Activated B cell treated with CpG ODN at 0.5 μM for 24 hours (primary cell): Measurements from ENCODE around the gene JDP2. TPM values are rescaled to one million over a fixed set of nuclear protein-coding genes. Genes with fewer than 3 reads are reported as not detected.

Experiments used
- ATAC-seq: fragments of 200-7000 bp; cut with Tn5 transposase; one replicate; pipeline ENCODE4 v1.10.0; 2021; ENCODE audit warnings: low read depth, mild to moderate bottlenecking, moderate library complexity
- CTCF ChIA-PET: fragments of 350-600 bp; sonication (Branson Sonifier 250); formaldehyde crosslinking; loops from one replicate; lab custom pipeline; 2021; ENCODE audit warnings: antibody characterized with exemption; lab: Charles Lee
- POLR2A ChIA-PET: fragments of 350-600 bp; sonication (Branson Sonifier 250); formaldehyde crosslinking; loops from one replicate; lab custom pipeline; 2021; ENCODE audit warnings: antibody characterized with exemption; lab: Charles Lee
- DNase-seq: peaks from one replicate; pipeline ENCODE4 v3.0.0; 2022
- H3K27ac Mint-ChIP-seq: one replicate; pipeline ENCODE4 v1.8.0; 2020; ENCODE audit warnings: mixed read lengths
- H3K27me3 Mint-ChIP-seq: one replicate; pipeline ENCODE4 v1.8.0; 2021; ENCODE audit warnings: mixed read lengths
- H3K36me3 Mint-ChIP-seq: one replicate; pipeline ENCODE4 v1.8.0; 2021; ENCODE audit warnings: low read depth, mixed read lengths
- H3K4me1 Mint-ChIP-seq: one replicate; pipeline ENCODE4 v1.8.0; 2021; ENCODE audit warnings: mixed read lengths
- H3K4me3 Mint-ChIP-seq: one replicate; pipeline ENCODE4 v1.8.0; 2020; ENCODE audit warnings: mild to moderate bottlenecking, mixed read lengths
- H3K9me3 Mint-ChIP-seq: one replicate; pipeline ENCODE4 v1.8.0; 2020; ENCODE audit warnings: mixed read lengths
- intact Hi-C: fragments of 100-400 bp; cut with micrococcal nuclease; formaldehyde crosslinking; loops from one replicate; pipeline ENCODE4 v1.15.1; 2024
- total RNA-seq: library from RNA; stranded (reverse); gene quantifications from 2 replicates; pipeline ENCODE4 v1.2.3, GENCODE V29; 2022
- TF ChIP-seq, protein P1 (sequence below): fragments of 200-600 bp; IDR thresholded peaks from one replicate; pipeline ENCODE4 v1.8.0; 2022; ENCODE audit warnings: antibody characterized with exemption, mild to moderate bottlenecking

JDP2 gene
- total RNA-seq, 1 donor from 2014 or later, result 21.2 TPM

GRCh38 chr14:75428230-75429104 lies 645 bp downstream of the JDP2 start:
- peaks cover 14% of the 10 kb centered on the region for H3K36me3 Mint-ChIP-seq
- ATAC-seq (peak; percentile 29), DNase-seq (peak; percentile 33)
- H3K4me3 Mint-ChIP-seq, result peak overlapping the region; percentile 79
- TF ChIP-seq, protein P1, sequence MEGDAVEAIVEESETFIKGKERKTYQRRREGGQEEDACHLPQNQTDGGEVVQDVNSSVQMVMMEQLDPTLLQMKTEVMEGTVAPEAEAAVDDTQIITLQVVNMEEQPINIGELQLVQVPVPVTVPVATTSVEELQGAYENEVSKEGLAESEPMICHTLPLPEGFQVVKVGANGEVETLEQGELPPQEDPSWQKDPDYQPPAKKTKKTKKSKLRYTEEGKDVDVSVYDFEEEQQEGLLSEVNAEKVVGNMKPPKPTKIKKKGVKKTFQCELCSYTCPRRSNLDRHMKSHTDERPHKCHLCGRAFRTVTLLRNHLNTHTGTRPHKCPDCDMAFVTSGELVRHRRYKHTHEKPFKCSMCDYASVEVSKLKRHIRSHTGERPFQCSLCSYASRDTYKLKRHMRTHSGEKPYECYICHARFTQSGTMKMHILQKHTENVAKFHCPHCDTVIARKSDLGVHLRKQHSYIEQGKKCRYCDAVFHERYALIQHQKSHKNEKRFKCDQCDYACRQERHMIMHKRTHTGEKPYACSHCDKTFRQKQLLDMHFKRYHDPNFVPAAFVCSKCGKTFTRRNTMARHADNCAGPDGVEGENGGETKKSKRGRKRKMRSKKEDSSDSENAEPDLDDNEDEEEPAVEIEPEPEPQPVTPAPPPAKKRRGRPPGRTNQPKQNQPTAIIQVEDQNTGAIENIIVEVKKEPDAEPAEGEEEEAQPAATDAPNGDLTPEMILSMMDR, result no peak
- peaks cover 37% of the 10 kb centered on the region for H3K4me1 Mint-ChIP-seq
- H3K27ac Mint-ChIP-seq, result no peak overlapping the region
- ChIA-PET POLR2A (interaction anchor here (0.6 to 2.6 kb wide), 7 partner anchors 12 to 121 kb away, joined by 3 to 9 read pairs (median 5); partner anchors contain the start of gene BATF), CTCF (no interaction called here)
- intact Hi-C loops, result loop anchor here (5.0 kb wide), 1 partner anchor 59 kb away; no protein-coding TSS in a partner anchor
- H3K27me3 Mint-ChIP-seq, result no peaks in the 10 kb centered on the region
- H3K9me3 Mint-ChIP-seq, result no peaks in the 10 kb centered on the region

GRCh38 chr14:75429562-75429961 lies 1.7 kb downstream of the JDP2 start:
- Mint-ChIP-seq H3K4me3 (peak overlapping the region; percentile 79), H3K36me3 (peaks cover 24% of the 10 kb centered on the region), H3K4me1 (peaks cover 37% of the 10 kb centered on the region), H3K27me3 (no peaks in the 10 kb centered on the region), H3K27ac (no peak overlapping the region), H3K9me3 (no peaks in the 10 kb centered on the region)
- intact Hi-C loops, result loop anchor here (5.0 kb wide), 1 partner anchor 58 kb away; no protein-coding TSS in a partner anchor
- DNase-seq (no peak), ATAC-seq (no peak)
- ChIA-PET POLR2A (interaction anchor here (0.5 kb wide), 1 partner anchor 93 kb away, joined by 6 read pairs; no protein-coding TSS in a partner anchor), CTCF (interaction anchor here (0.6 to 0.9 kb wide), 2 partner anchors 24 to 87 kb away, joined by 3 to 4 read pairs; no protein-coding TSS in a partner anchor)
- TF ChIP-seq, protein P1, result no peak

DNA sequence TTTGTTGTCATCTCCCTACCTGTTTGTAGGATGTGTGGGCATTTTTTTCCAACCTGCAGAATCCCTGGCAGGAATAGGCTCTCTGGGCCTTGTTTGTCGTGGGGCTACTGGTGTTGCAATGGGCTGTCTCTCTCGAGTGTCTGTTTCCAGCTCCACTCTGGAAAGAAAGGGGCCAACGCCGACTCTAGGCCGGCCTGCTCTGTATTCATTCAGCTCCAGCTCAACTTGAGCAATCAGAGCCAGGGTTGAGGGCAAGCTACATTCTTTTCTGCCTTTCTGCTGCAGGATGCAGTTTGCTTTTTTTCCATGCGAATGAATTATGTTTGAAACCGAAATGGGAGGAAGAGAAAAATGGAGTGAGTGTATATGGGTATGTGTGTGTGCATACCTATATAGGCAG lies 2.3 kb downstream of the JDP2 start:
- intact Hi-C loops, result no loop called here
- CTCF ChIA-PET, result interaction anchor here (0.6 to 0.9 kb wide), 2 partner anchors 24 to 87 kb away, joined by 3 to 4 read pairs; no protein-coding TSS in a partner anchor

GRCh38 chr14:75430526-75430925 lies 2.7 kb downstream of the JDP2 start:
- Mint-ChIP-seq H3K27me3 (no peaks in the 10 kb centered on the region), H3K4me1 (peaks cover 44% of the 10 kb centered on the region), H3K9me3 (no peaks in the 10 kb centered on the region), H3K36me3 (peaks cover 30% of the 10 kb centered on the region), H3K27ac (no peak overlapping the region), H3K4me3 (no peak overlapping the region)
- TF ChIP-seq, protein P1, result no peak
- no peak for DNase-seq
- ChIA-PET POLR2A (interaction anchor here (0.5 to 0.6 kb wide), 3 partner anchors 97 to 299 kb away, joined by 4 to 6 read pairs (median 5); no protein-coding TSS in a partner anchor), CTCF (no interaction called here)
- intact Hi-C loops, result no loop called here
- no peak for ATAC-seq

More for the DNA sequence above, 2.3 kb downstream of the JDP2 start:
- POLR2A ChIA-PET, result no interaction called here
- Mint-ChIP-seq H3K4me3 (peak overlapping the region; percentile 20), H3K36me3 (peaks cover 26% of the 10 kb centered on the region), H3K9me3 (no peaks in the 10 kb centered on the region), H3K27me3 (no peaks in the 10 kb centered on the region), H3K27ac (peak overlapping the region; percentile 19), H3K4me1 (peaks cover 41% of the 10 kb centered on the region)
- TF ChIP-seq, protein P1, result no peak
- no peak for ATAC-seq
- DNase-seq, result no peak

DNA sequence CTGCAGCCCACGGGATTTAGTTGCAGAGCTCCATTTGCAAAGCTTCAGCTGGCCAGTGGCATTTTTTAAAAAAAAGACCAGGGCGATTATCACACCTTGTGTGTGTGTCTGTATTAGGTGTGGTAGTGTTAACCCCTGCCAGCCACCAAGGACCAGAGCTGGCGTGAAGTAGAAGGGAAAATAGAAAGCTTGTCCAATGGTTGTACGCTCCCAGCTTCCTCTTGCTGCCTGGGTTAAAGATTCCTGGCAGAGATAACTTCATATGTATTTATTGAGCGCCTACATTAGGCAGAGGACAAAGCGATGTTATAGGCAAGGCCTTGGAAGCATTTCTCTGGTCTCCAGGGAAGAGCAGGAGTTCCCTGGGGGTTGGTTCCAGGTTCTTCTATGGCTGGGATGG lies 3.2 kb downstream of the JDP2 start:
- no peak overlapping the region for H3K27ac Mint-ChIP-seq
- peaks cover 33% of the 10 kb centered on the region for H3K36me3 Mint-ChIP-seq
- ChIA-PET POLR2A (interaction anchor here (0.5 to 0.6 kb wide), 3 partner anchors 98 to 299 kb away, joined by 4 to 6 read pairs (median 5); no protein-coding TSS in a partner anchor), CTCF (no interaction called here)
- intact Hi-C loops, result no loop called here
- TF ChIP-seq, protein P1, result no peak
- H3K27me3 Mint-ChIP-seq, result no peaks in the 10 kb centered on the region
- DNase-seq, result no peak
- H3K9me3 Mint-ChIP-seq, result no peaks in the 10 kb centered on the region
- H3K4me3 Mint-ChIP-seq, result no peak overlapping the region
- H3K4me1 Mint-ChIP-seq, result peaks cover 44% of the 10 kb centered on the region
- ATAC-seq, result no peak
